T-helper 17 cell (primary cell): ENCODE results near the gene TMED9. TPM values are rescaled to one million over a fixed set of nuclear protein-coding genes. Genes with fewer than 3 reads are reported as not detected.

Experiments used
- ATAC-seq: fragments of 150-1000 bp; cut with Tn5 transposase; 2 replicates; pipeline ENCODE4 v1.10.0; 2021; ENCODE audit warnings: mild to moderate bottlenecking, moderate library complexity
- DNase-seq, 3 donors: peaks; one replicate each; pipeline versions ENCODE4 v3.0.0 to v3.0.0-alpha.2; 2020 to 2021
- H3K9me3 ChIP-seq: one replicate; pipeline ENCODE4 v1.7.0; 2013; ENCODE audit warnings: low read length, mild to moderate bottlenecking; ENCODE audit not compliant: control insufficient read depth, poor library complexity, severe bottlenecking
- H3K27ac Mint-ChIP-seq: one replicate; pipeline ENCODE4 v1.8.0; 2022; ENCODE audit warnings: mild to moderate bottlenecking, moderate library complexity, mixed read lengths
- H3K27me3 Mint-ChIP-seq: one replicate; pipeline ENCODE4 v1.8.0; 2022; ENCODE audit warnings: mixed read lengths
- H3K36me3 Mint-ChIP-seq: one replicate; pipeline ENCODE4 v1.8.0; 2022; ENCODE audit warnings: low read depth, mixed read lengths
- H3K4me1 Mint-ChIP-seq: one replicate; pipeline ENCODE4 v1.8.0; 2022; ENCODE audit warnings: mild to moderate bottlenecking, mixed read lengths
- H3K4me3 Mint-ChIP-seq: one replicate; pipeline ENCODE4 v1.8.0; 2022; ENCODE audit warnings: mild to moderate bottlenecking, moderate library complexity, mixed read lengths
- total RNA-seq, 4 donors: library from RNA in 2 of 4; stranded (reverse) in 2 of 4; gene quantifications; one replicate each; pipeline ENCODE4 v1.2.3 and lab custom pipeline; 2022 to 2026

Gene TMED9
- total RNA-seq, 2 donors from 2014 or later: 63.3 to 69.6 TPM

DNA sequence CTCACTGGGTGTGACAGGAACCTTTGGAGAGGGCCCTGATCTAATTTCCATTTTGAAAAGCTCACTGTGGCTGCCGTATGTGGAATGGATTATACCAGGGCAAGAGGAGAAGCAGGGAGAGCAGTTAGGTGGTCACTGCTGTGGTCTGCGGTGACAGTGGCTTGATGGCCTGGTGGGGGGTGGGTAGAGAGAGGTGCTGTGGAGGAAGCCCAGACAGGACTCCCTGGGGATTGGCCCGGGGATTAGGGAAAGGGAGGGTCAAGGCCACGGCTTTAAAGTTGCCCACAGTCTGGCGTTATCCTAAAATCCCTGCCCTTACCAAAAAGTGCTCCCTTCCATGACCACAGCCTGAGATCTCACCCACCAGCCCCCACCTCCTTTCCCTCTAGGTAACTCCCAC, 12.7 kb downstream of the TMED9 start:
- no peaks in the 10 kb centered on the region for H3K9me3 ChIP-seq
- Mint-ChIP-seq H3K27me3 (no peaks in the 10 kb centered on the region), H3K27ac (no peak overlapping the region), H3K4me1 (peaks cover 40% of the 10 kb centered on the region), H3K36me3 (peaks cover 6% of the 10 kb centered on the region), H3K4me3 (no peak overlapping the region)
- DNase-seq (no peak), ATAC-seq (no peak)

DNA sequence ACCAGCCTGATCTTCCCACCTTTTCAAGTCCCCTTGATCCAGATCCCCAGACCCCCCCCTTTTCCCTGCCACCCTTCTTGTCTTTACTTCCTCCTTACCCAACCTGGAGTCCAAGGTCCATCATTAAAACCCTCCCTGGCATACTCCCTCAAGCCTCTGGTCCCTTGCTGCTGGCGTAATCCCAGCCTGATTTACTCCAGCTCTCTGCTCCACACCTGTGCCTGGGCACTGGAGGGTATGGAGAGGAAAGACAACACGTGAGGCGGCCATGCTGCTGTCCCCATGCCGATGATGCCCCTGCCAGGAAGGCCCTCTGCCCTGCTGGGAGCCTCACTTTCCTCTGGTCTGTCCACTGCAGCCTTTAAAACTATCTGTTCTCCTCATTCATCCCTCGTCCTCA, 13.1 kb downstream of the TMED9 start:
- ATAC-seq: no peak
- Mint-ChIP-seq H3K27ac (no peak overlapping the region), H3K4me3 (no peak overlapping the region), H3K27me3 (no peaks in the 10 kb centered on the region), H3K36me3 (peaks cover 6% of the 10 kb centered on the region), H3K4me1 (peaks cover 40% of the 10 kb centered on the region)
- DNase-seq: no peak
- H3K9me3 ChIP-seq: no peaks in the 10 kb centered on the region

DNA sequence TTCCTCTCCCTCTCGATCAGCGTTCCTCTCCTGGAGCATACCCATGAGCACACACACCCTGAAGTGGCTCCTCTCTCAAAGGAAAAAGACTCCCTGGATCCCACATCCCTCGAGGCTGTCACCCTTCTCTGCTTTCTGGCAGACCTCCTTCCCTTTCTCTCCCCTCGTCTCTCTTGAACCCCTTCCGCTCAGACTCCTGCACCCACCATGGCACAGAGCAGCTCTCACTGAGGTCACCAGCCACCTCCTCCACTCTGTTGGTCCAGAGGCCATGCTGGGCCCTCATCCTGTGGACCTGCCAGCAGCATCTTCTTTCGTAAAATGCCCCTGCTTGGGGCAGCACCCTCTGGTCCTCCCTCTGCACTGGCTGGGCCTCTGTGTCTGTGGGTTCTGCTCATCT, 13.7 kb downstream of the TMED9 start:
- Mint-ChIP-seq H3K36me3 (peaks cover 3% of the 10 kb centered on the region), H3K4me3 (no peak overlapping the region), H3K4me1 (peaks cover 36% of the 10 kb centered on the region), H3K27me3 (no peaks in the 10 kb centered on the region), H3K27ac (no peak overlapping the region)
- no peak for DNase-seq
- H3K9me3 ChIP-seq: no peaks in the 10 kb centered on the region
- ATAC-seq: no peak

DNA sequence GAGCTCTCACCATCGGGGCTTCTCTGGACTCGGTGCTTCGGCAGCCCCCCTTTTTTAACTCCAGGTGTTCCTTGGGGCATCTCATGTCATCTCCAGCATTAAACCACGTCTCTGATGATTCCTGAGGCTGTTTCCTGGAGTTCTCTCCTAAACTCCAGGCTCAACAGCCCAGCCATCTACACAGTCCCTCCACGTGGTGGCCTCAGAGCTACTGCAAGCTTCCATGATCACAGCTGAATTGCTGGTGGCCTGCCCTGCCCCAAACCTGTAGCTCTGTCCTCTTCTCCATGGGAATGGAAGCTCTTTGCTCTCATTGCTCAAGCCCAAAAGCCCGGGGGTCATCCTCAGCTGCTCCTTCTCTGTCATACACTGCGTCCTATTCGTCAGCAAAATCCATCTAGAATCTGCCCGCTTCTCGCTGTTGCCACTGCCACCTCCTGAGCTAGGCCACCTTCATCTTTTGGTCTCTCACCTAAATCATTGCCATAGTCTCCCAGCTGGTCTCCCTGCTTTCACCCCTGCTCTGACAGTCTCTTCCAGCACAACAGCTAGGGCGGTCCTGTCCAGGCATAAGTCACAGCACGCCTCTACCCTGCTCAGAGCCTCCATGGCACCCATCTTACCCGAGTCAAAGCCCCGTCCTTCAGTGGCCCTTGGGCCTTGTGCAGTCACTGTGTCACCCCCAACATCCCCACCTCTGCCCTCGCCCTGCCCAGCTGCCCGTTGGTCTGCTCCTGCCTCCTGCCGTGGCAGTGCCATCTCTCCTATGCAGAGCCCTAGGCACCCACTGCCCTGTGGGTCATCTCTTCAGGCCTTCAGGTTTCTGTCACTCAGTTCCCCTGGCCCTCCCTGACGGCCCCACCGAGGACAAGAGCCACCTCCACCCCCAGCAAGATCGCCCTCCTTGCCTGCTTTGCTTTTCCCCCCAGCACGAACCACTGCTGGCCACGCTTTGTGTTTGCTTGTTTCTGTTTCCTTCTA, 14.4 kb downstream of the TMED9 start:
- Mint-ChIP-seq H3K36me3 (peaks cover 2% of the 10 kb centered on the region), H3K27ac (no peak overlapping the region), H3K4me3 (no peak overlapping the region)

DNA sequence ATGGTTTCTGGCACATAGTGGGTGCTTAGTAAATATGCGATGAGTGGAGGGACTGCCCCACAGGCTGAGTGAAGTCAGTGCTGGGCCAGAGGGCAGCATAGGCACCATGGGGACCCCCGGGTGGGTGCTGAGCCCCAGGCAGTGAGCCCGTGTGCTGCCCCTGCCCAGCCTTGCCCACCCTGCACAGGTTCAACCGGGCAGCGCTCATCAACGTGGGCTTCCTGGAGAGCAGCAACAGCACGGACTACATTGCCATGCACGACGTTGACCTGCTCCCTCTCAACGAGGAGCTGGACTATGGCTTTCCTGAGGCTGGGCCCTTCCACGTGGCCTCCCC, 15.1 kb downstream of the TMED9 start:
- no peak overlapping the region for H3K27ac Mint-ChIP-seq
- no peak overlapping the region for H3K4me3 Mint-ChIP-seq
- ATAC-seq: peak; percentile 6

More for the DNA sequence above, 14.4 kb downstream of the TMED9 start:
- H3K9me3 ChIP-seq: no peaks in the 10 kb centered on the region
- ATAC-seq: no peak
- Mint-ChIP-seq H3K4me1 (peaks cover 31% of the 10 kb centered on the region), H3K27me3 (no peaks in the 10 kb centered on the region)
- no peak for DNase-seq

DNA sequence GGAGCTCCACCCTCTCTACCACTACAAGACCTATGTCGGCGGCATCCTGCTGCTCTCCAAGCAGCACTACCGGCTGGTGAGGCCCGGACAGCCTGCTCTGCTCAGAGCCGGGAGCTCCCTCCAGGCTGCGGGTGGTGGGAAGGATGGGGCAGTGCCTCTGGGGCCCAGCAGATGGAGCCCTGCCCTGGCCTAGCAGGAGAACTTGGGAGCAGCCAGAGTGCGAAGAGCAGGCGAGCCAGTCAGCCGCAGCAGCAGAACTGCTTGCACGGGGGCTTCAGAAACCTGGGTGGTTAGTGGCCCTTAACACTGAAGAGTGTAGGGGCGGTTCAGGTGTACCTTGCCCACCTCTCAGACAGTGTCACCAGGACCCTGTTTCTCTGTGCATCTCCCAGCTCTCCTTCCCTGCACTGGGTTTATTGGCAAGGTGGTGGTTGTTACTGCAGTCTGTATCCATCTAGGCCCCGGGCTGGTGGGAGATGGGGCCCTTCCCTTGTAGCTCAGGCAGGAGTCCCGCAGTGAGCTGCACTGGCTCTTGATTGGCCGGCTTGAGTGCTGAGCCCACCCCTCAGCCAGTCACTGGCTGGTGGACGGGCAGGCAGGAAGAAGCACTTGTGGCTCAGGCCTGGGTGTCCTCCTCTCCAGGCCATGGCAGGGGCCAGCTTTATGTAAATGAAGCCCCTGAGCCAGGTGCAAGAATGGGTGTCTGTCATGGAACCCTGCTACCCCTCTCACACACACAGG, 15.6 kb downstream of the TMED9 start:
- peak; percentile 34 to 50 (median 38) for DNase-seq
- Mint-ChIP-seq H3K4me3 (peak overlapping the region; percentile 52), H3K27ac (no peak overlapping the region), H3K27me3 (no peaks in the 10 kb centered on the region), H3K4me1 (peaks cover 29% of the 10 kb centered on the region), H3K36me3 (peaks cover 2% of the 10 kb centered on the region)
- H3K9me3 ChIP-seq: no peaks in the 10 kb centered on the region
- peak; percentile 90 for ATAC-seq

More for the DNA sequence above, 15.1 kb downstream of the TMED9 start:
- peaks cover 31% of the 10 kb centered on the region for H3K4me1 Mint-ChIP-seq
- no peak for DNase-seq
- H3K27me3 Mint-ChIP-seq: no peaks in the 10 kb centered on the region
- no peaks in the 10 kb centered on the region for H3K9me3 ChIP-seq
- H3K36me3 Mint-ChIP-seq: peaks cover 2% of the 10 kb centered on the region

DNA sequence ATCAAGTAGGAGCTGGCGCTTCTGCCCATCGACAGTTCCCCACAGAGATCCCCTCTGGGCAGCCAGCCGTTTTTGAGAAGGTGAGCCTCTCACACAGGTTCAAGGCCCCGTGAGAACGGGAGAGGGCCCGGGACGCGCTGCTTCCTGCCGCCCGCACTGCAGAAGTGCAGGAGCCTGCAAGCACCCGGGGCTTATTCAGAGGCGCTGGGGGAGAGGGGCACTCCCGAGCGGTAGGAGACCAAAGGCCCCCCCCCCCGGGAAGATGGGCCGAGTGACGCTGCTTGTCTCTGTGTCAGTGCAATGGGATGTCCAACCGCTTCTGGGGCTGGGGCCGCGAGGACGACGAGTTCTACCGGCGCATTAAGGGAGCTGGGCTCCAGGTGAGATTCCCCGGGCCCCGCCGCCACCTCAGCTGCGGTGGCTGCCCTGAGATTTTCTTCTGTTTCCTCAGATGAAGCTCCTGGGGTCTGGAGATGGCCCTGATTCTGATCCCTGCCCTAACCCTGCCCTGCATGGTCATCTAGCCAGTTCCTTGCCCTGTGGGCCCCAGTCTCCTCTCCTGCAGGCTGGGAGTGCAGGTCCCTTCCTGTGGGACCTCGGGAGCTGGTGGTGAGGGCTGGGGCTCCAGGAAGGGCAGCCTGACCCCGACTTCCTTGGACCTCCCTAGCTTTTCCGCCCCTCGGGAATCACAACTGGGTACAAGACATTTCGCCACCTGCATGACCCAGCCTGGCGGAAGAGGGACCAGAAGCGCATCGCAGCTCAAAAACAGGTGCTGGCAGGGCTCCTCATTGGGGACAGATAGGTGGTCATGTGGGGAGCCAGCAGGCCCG, 16.5 kb downstream of the TMED9 start:
- no peaks in the 10 kb centered on the region for H3K9me3 ChIP-seq
- Mint-ChIP-seq H3K36me3 (peaks cover 2% of the 10 kb centered on the region), H3K4me3 (no peak overlapping the region), H3K27ac (no peak overlapping the region), H3K27me3 (no peaks in the 10 kb centered on the region), H3K4me1 (peaks cover 30% of the 10 kb centered on the region)
- no peak for ATAC-seq
- no peak for DNase-seq

DNA sequence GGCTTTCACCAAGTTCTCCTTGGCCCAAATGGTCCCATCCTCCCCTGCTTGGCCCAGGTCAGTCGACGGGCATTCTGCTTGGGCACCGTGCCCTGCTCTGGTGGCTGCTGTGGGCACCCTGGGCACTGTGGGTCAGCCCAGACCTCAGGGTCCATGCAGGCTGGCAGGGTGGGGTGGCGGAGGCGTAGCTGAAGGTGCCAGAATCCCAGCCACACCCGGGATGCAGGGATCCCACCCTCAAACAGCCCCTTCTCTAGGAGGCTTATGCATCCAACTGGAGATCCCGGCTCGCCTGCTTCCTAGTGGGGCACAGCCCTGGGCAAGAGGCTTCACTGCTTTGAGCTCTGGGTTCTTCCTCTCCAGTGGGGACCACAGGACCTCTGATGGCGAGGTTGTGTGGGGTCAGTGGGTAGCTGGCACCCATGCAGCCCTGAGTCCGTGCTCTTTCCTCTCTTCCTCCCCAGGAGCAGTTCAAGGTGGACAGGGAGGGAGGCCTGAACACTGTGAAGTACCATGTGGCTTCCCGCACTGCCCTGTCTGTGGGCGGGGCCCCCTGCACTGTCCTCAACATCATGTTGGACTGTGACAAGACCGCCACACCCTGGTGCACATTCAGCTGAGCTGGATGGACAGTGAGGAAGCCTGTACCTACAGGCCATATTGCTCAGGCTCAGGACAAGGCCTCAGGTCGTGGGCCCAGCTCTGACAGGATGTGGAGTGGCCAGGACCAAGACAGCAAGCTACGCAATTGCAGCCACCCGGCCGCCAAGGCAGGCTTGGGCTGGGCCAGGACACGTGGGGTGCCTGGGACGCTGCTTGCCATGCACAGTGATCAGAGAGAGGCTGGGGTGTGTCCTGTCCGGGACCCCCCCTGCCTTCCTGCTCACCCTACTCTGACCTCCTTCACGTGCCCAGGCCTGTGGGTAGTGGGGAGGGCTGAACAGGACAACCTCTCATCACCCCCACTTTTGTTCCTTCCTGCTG, 17.4 kb downstream of the TMED9 start:
- H3K27me3 Mint-ChIP-seq: no peaks in the 10 kb centered on the region
- H3K27ac Mint-ChIP-seq: no peak overlapping the region
- H3K36me3 Mint-ChIP-seq: peaks cover 2% of the 10 kb centered on the region
- DNase-seq (no peak), ATAC-seq (no peak)
- peaks cover 26% of the 10 kb centered on the region for H3K4me1 Mint-ChIP-seq
- no peaks in the 10 kb centered on the region for H3K9me3 ChIP-seq
- H3K4me3 Mint-ChIP-seq: no peak overlapping the region

DNA sequence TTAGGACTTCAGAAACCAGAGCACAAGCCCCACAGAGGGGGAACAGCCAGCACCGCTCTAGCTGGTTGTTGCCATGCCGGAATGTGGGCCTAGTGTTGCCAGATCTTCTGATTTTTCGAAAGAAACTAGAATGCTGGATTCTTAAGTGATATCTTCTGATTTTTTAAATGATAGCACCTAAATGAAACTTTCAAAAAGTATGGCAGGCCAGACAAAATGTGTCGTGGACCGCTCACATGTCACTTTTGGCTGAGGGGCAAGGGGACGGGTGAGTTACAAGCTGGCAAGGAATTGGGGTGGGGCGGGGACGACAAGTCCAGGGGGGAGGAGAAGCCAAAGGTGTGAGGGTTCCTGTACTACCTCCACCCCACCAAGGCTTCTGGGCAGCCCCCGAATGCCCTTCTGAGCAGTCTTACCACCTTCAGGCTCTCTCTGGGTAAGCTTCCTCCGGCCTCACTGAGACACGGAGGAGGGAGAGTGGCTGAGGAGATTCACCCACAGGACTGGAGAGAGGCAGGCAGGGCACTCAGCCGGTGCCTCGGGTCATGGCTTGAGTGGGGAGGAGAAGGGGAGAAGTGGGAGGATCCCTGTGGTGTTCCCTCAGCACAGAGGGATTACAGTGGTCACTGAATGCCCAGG, 18.2 kb downstream of the TMED9 start:
- peaks cover 2% of the 10 kb centered on the region for H3K36me3 Mint-ChIP-seq
- no peak overlapping the region for H3K4me3 Mint-ChIP-seq
- peaks cover 21% of the 10 kb centered on the region for H3K4me1 Mint-ChIP-seq
- no peaks in the 10 kb centered on the region for H3K9me3 ChIP-seq
- ATAC-seq: no peak
- DNase-seq: no peak
- no peak overlapping the region for H3K27ac Mint-ChIP-seq
- no peaks in the 10 kb centered on the region for H3K27me3 Mint-ChIP-seq

DNA sequence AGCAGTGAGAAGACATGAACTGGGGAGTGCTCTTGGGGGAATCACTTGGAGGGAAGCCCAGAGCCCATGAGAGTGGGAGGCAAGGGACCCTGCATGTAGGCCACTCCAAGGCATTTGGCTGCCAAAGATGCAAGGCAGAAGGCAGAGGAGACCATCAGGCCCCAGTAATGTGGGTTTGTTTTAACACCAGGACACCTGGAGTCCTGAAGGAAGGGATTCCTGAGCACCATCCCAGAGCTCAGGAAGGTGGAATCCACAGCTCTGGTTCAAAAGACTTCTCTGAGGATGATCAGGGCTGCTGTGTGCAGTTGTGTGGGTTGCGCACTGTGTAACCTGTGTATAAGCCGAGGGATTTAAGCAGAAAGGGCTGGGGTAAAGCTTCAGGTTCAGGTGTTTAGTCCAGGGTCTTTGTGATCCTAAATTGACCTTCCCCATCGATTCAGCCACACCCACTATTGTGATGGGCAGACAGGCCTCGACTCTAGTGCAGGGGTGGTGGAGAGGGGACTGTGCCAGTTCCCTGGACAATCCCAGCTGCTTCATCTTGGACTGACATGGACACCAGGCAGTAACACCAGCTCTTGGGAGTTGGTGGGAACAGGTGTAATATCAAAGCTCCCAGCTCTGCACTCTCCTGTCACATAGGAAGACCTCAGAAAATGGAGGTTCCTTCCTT, 18.9 kb downstream of the TMED9 start:
- H3K9me3 ChIP-seq: no peaks in the 10 kb centered on the region
- Mint-ChIP-seq H3K4me1 (peaks cover 15% of the 10 kb centered on the region), H3K4me3 (no peak overlapping the region), H3K27me3 (no peaks in the 10 kb centered on the region), H3K36me3 (no peaks in the 10 kb centered on the region), H3K27ac (peak overlapping the region; percentile 86)
- DNase-seq: no peak
- ATAC-seq: no peak

DNA sequence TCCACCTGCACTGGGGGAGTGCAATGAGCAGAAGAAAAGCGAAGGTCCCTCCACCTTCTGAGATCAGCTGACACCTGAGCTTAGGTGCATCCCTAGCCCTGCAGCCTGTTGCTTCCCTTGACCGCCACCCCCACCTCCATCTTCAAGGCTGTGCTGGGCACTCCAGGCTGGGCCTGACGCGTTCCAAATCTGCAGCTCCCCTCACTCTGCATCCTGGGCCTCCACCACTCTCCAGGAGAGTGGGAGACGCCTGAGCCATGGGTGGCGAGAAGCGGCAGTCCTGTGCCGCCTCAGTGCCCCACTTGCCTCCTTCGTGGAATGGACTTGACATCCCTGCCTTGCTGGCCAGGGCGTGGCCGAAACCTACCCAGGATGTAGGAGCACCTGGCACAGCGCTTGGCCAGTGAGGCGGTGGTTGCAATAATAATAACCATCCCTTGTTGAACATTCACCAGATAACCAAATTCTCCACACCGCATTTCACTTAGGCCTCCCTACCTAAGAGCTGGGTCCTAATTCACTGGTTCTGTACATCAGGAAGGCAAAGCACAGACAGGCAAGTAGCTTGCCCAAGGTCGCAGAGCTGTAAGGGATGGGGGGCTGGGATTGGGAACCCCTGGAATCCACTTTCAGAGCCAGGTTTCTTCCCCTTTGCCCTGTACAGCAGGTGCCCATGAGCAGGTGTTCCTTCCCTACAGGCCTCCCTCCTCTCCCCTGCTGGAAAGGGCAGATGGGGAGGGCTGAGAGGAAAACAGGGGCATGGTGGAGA, 19.6 kb downstream of the TMED9 start:
- no peaks in the 10 kb centered on the region for H3K9me3 ChIP-seq
- Mint-ChIP-seq H3K4me3 (no peak overlapping the region), H3K27ac (peak overlapping the region; percentile 86), H3K27me3 (no peaks in the 10 kb centered on the region), H3K36me3 (no peaks in the 10 kb centered on the region), H3K4me1 (peaks cover 9% of the 10 kb centered on the region)
- DNase-seq (no peak), ATAC-seq (no peak)
